NK-92 (cell line): ENCODE measurements around the gene TRAF1.
"Not testable (repeated sequence)": the region's sequence is repeated elsewhere in the genome, so short reads cannot be mapped to it uniquely, and the experiment has no call there.

Experiments used
- DNase-seq: peaks from one replicate; lab custom pipeline; 2025; ENCODE audit not compliant: unreplicated experiment; lab: John Stamatoyannopoulos, UW

The TRAF1 gene, protein sequence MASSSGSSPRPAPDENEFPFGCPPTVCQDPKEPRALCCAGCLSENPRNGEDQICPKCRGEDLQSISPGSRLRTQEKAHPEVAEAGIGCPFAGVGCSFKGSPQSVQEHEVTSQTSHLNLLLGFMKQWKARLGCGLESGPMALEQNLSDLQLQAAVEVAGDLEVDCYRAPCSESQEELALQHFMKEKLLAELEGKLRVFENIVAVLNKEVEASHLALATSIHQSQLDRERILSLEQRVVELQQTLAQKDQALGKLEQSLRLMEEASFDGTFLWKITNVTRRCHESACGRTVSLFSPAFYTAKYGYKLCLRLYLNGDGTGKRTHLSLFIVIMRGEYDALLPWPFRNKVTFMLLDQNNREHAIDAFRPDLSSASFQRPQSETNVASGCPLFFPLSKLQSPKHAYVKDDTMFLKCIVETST

DNA sequence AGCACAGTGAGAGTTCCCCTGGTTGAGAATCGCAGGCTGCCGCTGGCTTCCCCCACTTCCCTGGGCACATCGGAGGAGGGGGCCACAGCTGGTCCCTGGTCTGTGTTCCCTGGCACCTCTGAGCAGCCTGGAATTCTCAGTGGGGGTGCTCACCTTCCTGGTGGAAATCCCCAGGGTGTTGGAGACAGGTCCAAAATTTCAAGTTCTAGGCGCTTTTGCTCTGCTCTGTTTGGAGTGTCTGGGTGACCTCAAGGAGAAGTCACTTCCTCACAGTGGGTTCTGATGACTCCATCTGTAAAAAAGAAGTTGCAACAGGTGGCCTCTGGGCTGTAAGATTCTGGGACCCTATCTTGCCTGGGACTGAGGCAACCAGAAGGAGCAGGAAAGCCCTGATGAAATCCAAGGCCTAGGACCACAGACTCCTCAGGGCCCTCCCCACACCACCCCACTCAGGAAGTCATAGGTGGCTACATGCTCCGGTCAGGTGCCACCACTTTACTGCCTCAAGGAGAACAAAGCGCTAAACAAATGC is at the start of gene TRAF1:
Gene TRAF1 (minus strand): TSS at position 400 of the 532 bp plus-strand sequence. CDS start 721 bp downstream, outside the sequence.
- DNase-seq: no peak

- DNase-seq: no peak
Measured at GRCh38 chr9:120974921-120975320, 48.3 kb upstream of the TRAF1 start.

- DNase-seq: no peak
Measured at GRCh38 chr9:120974181-120974580, 47.6 kb upstream of the TRAF1 start.

DNA sequence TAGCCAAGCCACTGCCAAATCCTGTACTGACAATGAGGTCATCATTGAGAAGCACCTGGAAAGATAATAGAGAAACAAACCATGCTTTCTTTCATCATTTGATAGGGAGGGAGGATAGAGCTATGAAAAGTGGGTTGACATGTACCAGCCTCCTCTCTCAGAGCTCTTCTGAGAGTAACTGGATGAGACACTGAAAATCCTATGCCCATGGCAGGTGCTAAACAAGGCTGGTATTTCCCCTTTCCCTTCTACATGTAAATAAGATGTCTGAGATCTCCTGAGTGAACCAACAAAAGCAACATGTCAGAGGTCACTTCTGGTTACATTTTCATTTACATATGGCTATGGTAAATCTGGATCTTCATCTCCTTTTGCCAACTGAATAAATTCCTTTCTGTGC is 45.3 kb upstream of the TRAF1 start:
- no peak for DNase-seq

DNA sequence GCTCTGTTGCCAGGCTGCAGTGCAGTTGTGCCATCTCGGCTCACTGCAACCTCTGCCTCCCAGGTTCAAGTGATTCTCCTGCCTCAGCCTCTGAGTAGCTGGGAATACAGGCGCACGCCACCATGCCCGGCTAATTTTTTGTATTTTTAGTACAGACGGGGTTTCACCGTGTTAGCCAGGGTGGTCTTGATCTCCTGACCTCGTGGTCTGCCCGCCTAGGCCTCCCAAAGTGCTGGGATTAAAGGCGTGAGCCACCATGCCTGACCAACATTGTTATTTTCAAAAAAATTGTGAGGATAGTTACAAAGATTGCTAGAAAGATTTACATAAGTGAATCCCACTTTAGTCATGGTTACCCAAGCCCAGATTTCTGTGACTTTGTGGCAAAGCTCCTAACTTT is 44.9 kb upstream of the TRAF1 start:
- not testable (repeated sequence) for DNase-seq

DNA sequence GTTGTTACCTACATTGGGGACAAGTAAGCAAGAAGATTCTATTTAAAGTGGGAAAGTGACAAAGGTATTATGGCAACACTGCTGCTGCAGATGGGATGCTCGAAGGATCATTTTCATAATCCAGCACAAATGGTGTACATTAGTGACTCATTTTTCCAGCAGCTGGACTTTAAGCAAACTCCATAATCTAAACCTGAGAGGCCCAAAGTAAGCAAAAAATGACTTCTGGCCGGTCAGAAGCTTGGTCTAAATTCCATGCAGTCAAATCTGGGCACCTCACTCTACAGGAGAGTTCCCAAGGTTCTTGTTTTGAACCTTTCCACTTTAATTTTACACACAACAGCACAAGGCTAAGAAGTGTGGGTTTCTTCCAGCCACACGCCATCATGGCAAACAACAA is 43.6 kb upstream of the TRAF1 start:
- DNase-seq: no peak

GRCh38 chr9:120966013-120966369 is 39.4 kb upstream of the TRAF1 start:
- no peak for DNase-seq

GRCh38 chr9:120965344-120966012 is 38.9 kb upstream of the TRAF1 start:
- no peak for DNase-seq

GRCh38 chr9:120961936-120962335 is 35.3 kb upstream of the TRAF1 start:
- no peak for DNase-seq

DNA sequence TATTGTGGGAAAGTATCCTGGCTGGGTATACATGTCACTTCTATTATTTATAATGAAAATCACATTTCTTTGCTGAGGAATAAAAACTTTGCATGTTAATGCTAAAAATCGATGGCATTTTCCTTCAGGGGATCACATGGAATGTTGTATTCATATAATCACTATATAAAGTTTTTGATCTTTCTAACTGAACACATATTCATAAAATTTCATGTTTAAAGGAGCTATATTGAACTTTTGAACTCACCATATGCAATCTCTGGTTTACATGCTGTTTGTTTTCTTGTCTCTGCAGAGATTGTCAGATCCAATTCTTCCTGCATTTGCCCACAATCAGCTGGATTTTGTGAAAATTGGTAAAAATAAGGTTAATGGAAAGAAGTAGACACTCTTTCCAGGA is 33.4 kb upstream of the TRAF1 start:
- no peak for DNase-seq

- no peak for DNase-seq
Measured at GRCh38 chr9:120956862-120957261, 30.3 kb upstream of the TRAF1 start.

GRCh38 chr9:120951960-120952618 is 25.5 kb upstream of the TRAF1 start:
- no peak for DNase-seq

- no peak for DNase-seq
Measured at GRCh38 chr9:120950421-120951388, 24.1 kb upstream of the TRAF1 start.

GRCh38 chr9:120949290-120949689 is 22.7 kb upstream of the TRAF1 start:
- DNase-seq: no peak

- no peak for DNase-seq
Measured at GRCh38 chr9:120948824-120949223, 22.2 kb upstream of the TRAF1 start.

GRCh38 chr9:120947222-120947621 is 20.6 kb upstream of the TRAF1 start:
- DNase-seq: no peak

GRCh38 chr9:120946259-120946658 is 19.7 kb upstream of the TRAF1 start:
- no peak for DNase-seq

GRCh38 chr9:120944948-120945347 is 18.4 kb upstream of the TRAF1 start:
- no peak for DNase-seq

- DNase-seq: no peak
Measured at GRCh38 chr9:120944434-120944843, 17.8 kb upstream of the TRAF1 start.

DNA sequence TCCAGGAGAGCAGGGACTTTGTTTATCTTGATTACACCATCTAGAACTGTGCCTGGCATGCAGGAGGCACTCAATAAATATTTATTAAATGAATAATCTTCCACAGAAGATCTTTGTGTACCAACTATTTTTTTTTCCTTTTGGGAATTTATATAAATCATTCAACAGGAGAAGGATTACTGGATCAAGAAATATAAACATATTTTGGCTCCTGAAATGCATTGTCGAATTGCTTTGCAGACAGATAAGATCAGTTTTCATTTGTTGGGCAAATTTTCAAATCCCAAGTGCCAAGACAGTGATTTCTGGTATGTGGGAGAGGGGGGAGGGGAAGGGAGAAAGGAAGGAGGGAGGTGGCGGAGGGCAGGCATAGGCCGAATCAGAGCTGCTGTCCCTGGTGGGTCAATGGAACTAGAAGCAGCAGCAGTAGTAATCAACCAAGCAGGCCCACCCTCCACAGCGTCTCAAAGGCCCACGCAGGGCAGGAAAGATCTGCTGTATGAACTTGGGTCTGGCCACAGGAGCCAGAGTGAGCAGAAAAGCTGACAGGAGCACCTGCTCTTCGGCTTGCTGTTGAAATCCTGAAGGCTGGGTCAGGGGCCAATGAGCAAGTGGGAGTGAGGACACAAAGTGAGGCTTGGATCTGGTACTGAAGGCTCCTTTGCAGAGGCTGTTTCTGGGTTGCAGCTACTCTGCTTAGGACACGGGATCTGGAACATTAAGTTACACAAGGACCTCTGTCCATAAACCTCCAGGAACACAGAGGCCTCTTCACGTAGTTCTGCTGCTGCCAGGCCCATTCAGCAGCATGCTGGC is 15.8 kb upstream of the TRAF1 start:
- no peak for DNase-seq
